ENCODE results near the gene PRR12. TPM values are rescaled to one million over a fixed set of nuclear protein-coding genes. Genes with fewer than 3 reads are reported as not detected.

PRR12 gene
- total and polyA plus RNA-seq, 2 donors (not counting 1 experiment from before 2014, with no cell fraction given): 8.4 to 70.7 TPM

DNA sequence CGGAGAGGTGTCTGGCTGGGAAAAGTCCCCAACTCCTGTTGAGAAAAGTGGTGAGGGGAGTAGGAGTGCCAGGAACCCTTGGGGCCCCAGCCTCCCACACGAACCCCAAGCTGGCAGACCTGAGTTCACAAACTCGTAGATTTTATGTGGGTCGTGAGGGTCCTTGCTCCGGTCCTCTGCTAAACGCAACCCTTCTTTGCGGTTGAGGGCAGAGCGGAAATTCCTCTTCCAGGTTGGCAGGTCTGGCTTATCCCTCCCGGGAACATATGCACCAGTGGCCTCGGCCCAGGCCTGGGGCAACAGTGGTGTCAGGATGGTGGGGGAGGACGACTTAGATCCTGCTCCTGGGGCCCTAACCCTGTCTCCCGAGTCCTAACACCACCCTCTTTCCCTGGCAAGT, 72.2 kb downstream of the PRR12 start:
- Histone ChIP-seq H3K27me3 (replicated peaks in 1 of 4; ENCODE audit: control extremely low read depth in 1 of 4, control insufficient read depth in 3 of 4, insufficient read depth in 4 of 4, low read length in 3 of 4) (no peaks in the 10 kb centered on the region), H4K20me1 (ENCODE audit: control insufficient read depth, insufficient read depth, low read length, poor library complexity, severe bottlenecking) (peaks cover 67% of the 10 kb centered on the region), H3K79me2 (ENCODE audit: control insufficient read depth, insufficient read depth, low read length) (peaks cover 45% of the 10 kb centered on the region), H3K9me3 (ENCODE audit: control extremely low read depth in 1 of 3, control insufficient read depth in 2 of 3, insufficient read depth in 1 of 3, low read length in 2 of 3) (no peaks in the 10 kb centered on the region), H3K4me2 (replicated peaks; ENCODE audit: low read depth, low read length, poor library complexity, severe bottlenecking) (peak overlapping the region; percentile 98), H2AFZ (ENCODE audit: insufficient read depth, low read depth, low read length, poor library complexity, severe bottlenecking) (no peak overlapping the region), H3K4me3 (ENCODE audit: control extremely low read depth in 1 of 5, extremely low read depth in 1 of 5, insufficient read depth in 1 of 5, low read depth in 2 of 5, low read length in 4 of 5) (no peak overlapping the region), H3K9ac (ENCODE audit: low read length) (no peak overlapping the region), H3K27ac (ENCODE audit: low read length in 2 of 2) (peak overlapping the region; percentile 59 to 73), H3K4me1 (ENCODE audit: control insufficient read depth in 2 of 2, insufficient read depth in 2 of 2, low read length in 2 of 2) (peaks cover 16 to 30% of the 10 kb centered on the region in 2 donors), H3K36me3 (replicated peaks in 1 of 2; ENCODE audit: control extremely low read depth in 1 of 2, control insufficient read depth in 1 of 2, extremely low read depth in 1 of 2, insufficient read depth in 2 of 2, low read length in 1 of 2) (peaks cover 3 to 44% of the 10 kb centered on the region in 2 experiments)
- POLR2A ChIA-PET: interaction anchor here (0.7 to 2.6 kb wide), 3 partner anchors 21 to 156 kb away, joined by 5 to 19 read pairs (median 12); partner anchors contain the start of genes RRAS and SCAF1
- intact Hi-C loops (cut with micrococcal nuclease): no loop called here
- H3K27ac Mint-ChIP-seq: peak overlapping the region; percentile 46
- CTCF ChIA-PET: interaction anchor here (1.0 to 2.3 kb wide), 6 partner anchors 10 to 103 kb away, joined by 3 to 8 read pairs (median 6); partner anchors contain the start of gene SCAF1
- DNase-seq: no peak
- no peaks in the 10 kb centered on the region for H3K27me3 Mint-ChIP-seq
- ATAC-seq (ENCODE audit: low read depth): no peak
- no peaks in the 10 kb centered on the region for H3K9me3 Mint-ChIP-seq (ENCODE audit: insufficient read depth)
- 92% methylated on average over 8 of the region's 12 CpGs for WGBS (ENCODE audit: insufficient coverage)
- peaks cover 37% of the 10 kb centered on the region for H3K4me1 Mint-ChIP-seq
- H3K4me3 Mint-ChIP-seq: peak overlapping the region; percentile 39
- no peak for TF ChIP-seq EZH2 (IDR thresholded peaks at IDR 0.05; ENCODE audit: borderline replicate concordance, insufficient read depth, low read depth, low read length, poor library complexity, severe bottlenecking)
- TF ChIP-seq, protein P1, sequence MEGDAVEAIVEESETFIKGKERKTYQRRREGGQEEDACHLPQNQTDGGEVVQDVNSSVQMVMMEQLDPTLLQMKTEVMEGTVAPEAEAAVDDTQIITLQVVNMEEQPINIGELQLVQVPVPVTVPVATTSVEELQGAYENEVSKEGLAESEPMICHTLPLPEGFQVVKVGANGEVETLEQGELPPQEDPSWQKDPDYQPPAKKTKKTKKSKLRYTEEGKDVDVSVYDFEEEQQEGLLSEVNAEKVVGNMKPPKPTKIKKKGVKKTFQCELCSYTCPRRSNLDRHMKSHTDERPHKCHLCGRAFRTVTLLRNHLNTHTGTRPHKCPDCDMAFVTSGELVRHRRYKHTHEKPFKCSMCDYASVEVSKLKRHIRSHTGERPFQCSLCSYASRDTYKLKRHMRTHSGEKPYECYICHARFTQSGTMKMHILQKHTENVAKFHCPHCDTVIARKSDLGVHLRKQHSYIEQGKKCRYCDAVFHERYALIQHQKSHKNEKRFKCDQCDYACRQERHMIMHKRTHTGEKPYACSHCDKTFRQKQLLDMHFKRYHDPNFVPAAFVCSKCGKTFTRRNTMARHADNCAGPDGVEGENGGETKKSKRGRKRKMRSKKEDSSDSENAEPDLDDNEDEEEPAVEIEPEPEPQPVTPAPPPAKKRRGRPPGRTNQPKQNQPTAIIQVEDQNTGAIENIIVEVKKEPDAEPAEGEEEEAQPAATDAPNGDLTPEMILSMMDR (IDR thresholded peaks at IDR 0.05): no peak
